GM10266 (cell line): ENCODE results near the gene SMARCAL1.

Experiments
- DNase-seq: peaks from one replicate; pipeline ENCODE4 v3.0.0; 2012; ENCODE audit errors: extremely low spot score
- TF ChIP-seq, protein P1 (sequence below): IDR thresholded peaks from 2 replicates; pipeline ENCODE4 v1.5.1; 2012; ENCODE audit warnings: mild to moderate bottlenecking, low read depth; ENCODE audit not compliant: control insufficient read depth, insufficient read depth; ENCODE audit errors: missing control alignments

The SMARCAL1 gene

DNA sequence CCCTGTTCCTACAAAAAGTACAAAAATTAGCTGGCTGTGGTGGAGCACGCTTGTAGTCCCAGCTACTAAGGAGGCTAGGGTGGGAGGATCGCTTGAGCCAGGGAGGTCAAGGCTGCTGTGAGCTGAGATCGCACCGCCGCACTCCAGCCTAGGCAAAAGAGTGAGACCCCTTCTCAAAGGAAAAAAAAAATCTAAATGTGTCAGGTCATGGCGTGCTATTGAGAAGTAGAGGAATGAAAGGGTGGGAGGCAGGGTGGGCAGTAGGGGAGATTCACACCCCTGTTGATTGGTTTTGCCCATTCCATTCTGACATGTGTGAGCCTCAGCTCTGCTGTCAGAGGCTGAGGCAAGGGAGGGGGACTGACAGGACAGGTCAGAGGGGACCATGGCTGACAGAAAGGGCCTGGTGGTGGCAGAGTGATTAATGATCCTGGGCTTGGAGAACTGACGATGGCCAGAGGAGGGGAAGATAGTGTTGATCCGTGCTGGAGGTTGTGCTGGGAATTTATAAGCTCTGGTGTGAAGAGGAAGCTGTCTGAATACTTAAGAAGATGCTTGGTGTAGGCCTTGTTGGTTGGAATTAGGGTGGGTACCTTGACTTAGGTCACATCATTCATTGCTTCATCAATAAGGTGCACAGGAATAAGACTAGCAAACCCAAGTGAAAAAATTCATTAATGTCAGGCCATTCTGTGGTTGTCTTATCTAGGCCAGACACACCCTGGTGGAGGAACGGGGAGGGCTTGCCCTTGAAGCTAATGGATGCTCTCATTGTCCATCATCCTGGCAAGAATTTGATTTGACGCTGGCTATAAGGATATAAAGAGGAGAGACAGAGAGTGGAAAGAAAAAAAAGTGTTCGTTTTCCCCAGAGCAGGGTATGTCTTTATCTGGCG is 19.1 kb upstream of the SMARCAL1 start:
- TF ChIP-seq, protein P1, sequence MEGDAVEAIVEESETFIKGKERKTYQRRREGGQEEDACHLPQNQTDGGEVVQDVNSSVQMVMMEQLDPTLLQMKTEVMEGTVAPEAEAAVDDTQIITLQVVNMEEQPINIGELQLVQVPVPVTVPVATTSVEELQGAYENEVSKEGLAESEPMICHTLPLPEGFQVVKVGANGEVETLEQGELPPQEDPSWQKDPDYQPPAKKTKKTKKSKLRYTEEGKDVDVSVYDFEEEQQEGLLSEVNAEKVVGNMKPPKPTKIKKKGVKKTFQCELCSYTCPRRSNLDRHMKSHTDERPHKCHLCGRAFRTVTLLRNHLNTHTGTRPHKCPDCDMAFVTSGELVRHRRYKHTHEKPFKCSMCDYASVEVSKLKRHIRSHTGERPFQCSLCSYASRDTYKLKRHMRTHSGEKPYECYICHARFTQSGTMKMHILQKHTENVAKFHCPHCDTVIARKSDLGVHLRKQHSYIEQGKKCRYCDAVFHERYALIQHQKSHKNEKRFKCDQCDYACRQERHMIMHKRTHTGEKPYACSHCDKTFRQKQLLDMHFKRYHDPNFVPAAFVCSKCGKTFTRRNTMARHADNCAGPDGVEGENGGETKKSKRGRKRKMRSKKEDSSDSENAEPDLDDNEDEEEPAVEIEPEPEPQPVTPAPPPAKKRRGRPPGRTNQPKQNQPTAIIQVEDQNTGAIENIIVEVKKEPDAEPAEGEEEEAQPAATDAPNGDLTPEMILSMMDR, result no peak
- DNase-seq, result no peak

DNA sequence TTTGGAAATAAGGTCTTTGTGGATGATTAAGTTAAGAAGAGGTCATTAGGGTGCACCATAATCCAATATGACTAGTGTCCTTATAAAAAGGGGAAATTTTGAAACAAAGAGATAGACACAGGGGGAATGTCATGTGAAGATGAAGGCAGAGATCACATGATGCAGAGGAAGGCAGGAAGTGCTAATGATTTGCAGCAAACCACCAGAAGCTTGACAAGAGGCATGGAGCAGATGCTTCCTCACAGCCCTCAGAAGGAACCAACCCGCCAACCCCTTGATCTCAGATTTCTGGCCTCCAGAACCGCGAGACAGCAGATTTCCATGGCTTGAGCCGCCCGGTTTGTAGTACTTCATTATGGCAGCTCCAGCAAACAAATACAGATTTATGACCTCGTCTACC is 17.4 kb upstream of the SMARCAL1 start:
- DNase-seq, result no peak
- TF ChIP-seq, protein P1, result no peak

DNA sequence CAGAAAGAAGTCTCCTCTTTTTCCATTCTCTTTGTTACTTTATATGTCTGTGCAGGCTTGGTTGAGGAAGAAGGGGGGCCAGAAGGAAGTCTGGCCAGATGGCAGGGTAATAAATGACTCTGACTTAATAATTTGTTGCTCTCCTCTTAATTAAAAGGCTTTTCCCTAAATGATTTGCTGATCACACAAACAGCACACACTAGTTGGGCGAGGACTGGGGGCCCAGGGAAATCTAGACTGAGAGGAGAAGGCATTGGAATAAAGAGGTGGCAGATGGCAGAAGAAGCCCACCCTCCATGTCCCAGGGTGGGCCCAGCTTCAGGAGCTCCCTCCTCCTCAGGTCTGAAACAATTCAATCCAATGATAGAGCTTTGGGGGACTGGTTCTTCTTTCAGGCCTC is 12.7 kb upstream of the SMARCAL1 start:
- TF ChIP-seq, protein P1, result no peak
- DNase-seq, result no peak

DNA sequence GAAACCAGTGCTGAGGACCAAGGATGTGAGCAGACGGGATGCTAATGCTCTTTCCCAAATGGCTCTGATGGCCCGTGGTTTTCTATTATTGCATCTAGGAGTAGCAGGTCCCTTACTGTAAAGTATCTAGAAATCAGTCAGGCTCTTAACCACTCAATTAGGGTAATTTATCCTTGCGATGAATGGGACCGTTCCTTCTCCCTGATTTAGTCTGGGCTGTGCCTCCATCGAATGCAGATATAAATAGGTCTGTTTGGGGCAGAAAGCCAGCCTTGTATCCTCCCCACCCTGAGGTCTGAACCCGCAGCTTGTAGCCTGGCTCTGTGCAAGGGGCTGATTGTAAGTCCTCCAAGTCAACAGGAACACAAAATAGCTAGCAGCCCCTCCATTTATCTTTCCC is 9.5 kb upstream of the SMARCAL1 start:
- TF ChIP-seq, protein P1, result no peak
- DNase-seq, result no peak

DNA sequence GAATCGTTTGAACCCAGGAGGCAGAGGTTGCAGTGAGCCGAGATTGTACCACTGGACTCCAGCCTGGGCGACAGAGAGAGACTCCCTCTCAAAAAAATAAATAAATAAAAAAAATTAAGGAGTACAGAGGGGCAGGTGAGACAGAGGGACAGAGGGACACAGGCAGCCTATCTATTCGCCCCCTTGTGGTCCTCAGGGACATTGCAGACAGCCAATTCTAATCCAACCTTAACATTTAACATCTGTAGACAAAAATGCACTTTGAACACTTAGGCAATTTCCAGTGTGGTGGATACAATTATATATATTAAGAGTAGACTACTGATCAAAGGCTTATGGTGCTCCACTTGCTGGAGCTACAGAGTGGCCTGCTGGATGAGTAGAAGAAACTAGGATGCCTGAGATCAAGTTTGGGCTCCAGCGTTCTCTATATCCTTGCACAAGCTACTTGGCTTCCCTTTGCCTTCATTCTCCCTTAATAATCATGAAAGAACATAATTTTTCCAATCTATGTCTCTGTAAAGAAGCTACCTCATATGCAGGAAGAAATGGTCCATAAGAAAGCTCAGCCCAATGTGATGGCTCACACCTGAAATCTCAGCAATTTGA is 8.2 kb upstream of the SMARCAL1 start:
- TF ChIP-seq, protein P1, result peak; percentile 82
- DNase-seq, result peak; percentile 42

DNA sequence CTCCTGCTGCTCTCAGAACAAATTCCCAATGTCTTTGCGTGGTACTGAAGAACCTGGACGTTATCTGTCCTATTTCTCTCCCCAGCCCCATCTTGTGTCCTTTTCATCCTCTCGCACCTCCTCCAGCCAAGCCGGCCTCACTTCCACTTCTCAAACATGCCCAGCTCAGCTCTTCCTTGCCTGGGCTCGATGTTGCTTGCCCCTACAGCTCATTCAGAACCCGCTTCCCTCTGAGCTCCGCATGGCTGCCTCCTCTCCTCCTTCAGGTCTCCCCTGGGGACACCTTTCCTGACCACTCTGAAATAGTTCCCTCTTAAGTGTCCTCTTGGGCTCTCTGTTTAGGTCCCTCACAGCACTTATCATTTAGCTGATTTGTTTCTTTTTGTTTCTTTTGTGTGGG is 6.7 kb upstream of the SMARCAL1 start:
- no peak for DNase-seq

DNA sequence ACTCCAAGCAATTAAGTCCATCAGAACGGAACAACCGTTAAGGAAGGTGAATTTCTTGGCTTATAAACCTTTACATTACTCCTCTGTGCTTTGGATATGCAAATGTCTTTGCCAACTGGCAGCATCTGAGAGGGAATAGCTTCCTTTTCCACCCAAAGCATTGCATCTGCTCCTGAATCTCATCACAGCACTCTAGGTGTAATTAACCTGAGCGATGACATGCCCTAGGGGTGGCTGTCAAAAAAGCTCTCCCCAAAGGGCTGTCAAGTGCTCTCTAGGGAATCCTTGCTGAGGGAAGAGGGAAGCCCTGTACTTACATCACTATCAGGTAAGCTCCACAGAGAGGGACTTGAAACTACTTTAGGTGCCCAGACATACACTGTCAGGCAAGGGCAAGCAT is 5.5 kb upstream of the SMARCAL1 start:
- no peak for DNase-seq
- TF ChIP-seq, protein P1, result no peak

More for the DNA sequence above, 6.7 kb upstream of the SMARCAL1 start:
- TF ChIP-seq, protein P1, result no peak
